Type B pancreatic cell (in vitro differentiated cells): ENCODE measurements around the gene CAPN12. TPM values are rescaled to one million over a fixed set of nuclear protein-coding genes. Genes with fewer than 3 reads are reported as not detected.
A peak's percentile ranks its signal among the peaks of the same experiment; 100 is the strongest.

Experiments
- DNase-seq: peaks from one replicate; pipeline ENCODE4 v3.0.0; 2021; ENCODE audit warnings: mixed read lengths; ENCODE audit not compliant: unreplicated experiment; ENCODE audit errors: extremely low spot score
- H3K27ac Mint-ChIP-seq: 2 replicates; pipeline ENCODE4 v1.8.0; 2021; ENCODE audit warnings: mild to moderate bottlenecking, mixed read lengths
- H3K27me3 Mint-ChIP-seq: 2 replicates; pipeline ENCODE4 v1.8.0; 2021; ENCODE audit warnings: mixed read lengths
- H3K36me3 Mint-ChIP-seq: 2 replicates; pipeline ENCODE4 v1.8.0; 2021; ENCODE audit warnings: mixed read lengths
- H3K4me1 Mint-ChIP-seq: one replicate; pipeline ENCODE4 v1.8.0; 2021; ENCODE audit warnings: mixed read lengths; ENCODE audit not compliant: unreplicated experiment
- H3K4me3 Mint-ChIP-seq: 2 replicates; pipeline ENCODE4 v1.8.0; 2021; ENCODE audit warnings: mild to moderate bottlenecking, mixed read lengths
- H3K9me3 Mint-ChIP-seq: 2 replicates; pipeline ENCODE4 v1.8.0; 2021; ENCODE audit warnings: mixed read lengths
- total RNA-seq: library from RNA; stranded (reverse); gene quantifications from 2 replicates; pipeline ENCODE4 v1.2.1, GENCODE V29; 2021; ENCODE audit warnings: low replicate concordance
- TF ChIP-seq, protein P1 (sequence below): fragments of 200-600 bp; sonication (generic); conservative IDR thresholded peaks from 2 replicates; pipeline ENCODE4 v1.5.0; 2021; ENCODE audit warnings: antibody characterized with exemption, mild to moderate bottlenecking

Gene CAPN12
- total RNA-seq, 1 donor from 2014 or later = 3.0 TPM

DNA sequence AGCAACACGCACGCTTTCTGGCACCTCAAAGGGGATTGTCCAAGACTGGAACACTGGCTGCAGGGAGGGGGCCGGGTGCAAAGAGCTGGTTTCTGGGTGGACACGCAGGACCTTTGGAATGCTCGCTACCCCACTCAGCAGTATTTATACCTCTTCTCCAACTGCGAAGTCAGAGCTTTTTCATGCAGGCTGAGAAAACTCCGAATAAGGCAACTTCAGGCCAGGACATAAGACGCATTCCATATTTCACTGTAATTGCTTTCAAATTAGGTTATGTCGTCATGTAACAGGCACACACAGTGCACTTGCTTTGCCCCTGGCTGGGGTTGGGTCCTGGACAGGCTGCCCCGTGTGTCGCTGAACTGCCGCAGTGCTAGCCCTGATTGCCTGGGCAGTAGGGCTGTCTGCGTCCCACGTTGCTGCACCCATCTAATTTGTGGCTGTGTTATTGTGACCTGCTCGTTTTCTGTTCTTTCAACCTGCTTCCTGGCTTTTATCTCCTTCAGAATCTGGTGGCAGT is 52.3 kb downstream of the CAPN12 start:
- peaks cover 11% of the 10 kb centered on the region for H3K9me3 Mint-ChIP-seq
- peaks cover 64% of the 10 kb centered on the region for H3K4me1 Mint-ChIP-seq
- no peak for DNase-seq
- H3K36me3 Mint-ChIP-seq = peaks cover 28% of the 10 kb centered on the region
- TF ChIP-seq, protein P1, sequence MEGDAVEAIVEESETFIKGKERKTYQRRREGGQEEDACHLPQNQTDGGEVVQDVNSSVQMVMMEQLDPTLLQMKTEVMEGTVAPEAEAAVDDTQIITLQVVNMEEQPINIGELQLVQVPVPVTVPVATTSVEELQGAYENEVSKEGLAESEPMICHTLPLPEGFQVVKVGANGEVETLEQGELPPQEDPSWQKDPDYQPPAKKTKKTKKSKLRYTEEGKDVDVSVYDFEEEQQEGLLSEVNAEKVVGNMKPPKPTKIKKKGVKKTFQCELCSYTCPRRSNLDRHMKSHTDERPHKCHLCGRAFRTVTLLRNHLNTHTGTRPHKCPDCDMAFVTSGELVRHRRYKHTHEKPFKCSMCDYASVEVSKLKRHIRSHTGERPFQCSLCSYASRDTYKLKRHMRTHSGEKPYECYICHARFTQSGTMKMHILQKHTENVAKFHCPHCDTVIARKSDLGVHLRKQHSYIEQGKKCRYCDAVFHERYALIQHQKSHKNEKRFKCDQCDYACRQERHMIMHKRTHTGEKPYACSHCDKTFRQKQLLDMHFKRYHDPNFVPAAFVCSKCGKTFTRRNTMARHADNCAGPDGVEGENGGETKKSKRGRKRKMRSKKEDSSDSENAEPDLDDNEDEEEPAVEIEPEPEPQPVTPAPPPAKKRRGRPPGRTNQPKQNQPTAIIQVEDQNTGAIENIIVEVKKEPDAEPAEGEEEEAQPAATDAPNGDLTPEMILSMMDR = no peak
- H3K4me3 Mint-ChIP-seq = peak overlapping the region; percentile 57
- H3K27me3 Mint-ChIP-seq = no peaks in the 10 kb centered on the region
- H3K27ac Mint-ChIP-seq = peak overlapping the region; percentile 100

DNA sequence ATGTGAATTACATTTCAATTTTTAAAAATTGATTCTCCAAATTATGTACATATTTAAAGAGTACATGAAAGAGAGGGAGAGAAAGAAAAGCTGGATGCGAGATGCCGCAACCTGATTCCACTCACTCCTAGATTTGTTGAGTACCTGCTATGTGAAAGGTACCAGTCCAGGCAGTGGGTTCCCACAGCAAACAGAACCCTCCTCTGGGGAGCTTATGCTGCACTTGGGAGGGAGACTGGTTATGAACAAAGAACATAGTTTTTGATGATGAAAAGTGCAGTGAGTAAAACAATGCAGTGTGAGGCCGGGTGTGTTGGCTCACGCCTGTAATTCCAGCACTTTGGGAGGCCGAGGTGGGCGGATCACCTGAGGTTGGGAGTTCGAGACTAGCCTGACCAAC is 53.4 kb downstream of the CAPN12 start:
- H3K4me3 Mint-ChIP-seq = peak overlapping the region; percentile 47
- H3K9me3 Mint-ChIP-seq = peaks cover 11% of the 10 kb centered on the region
- peaks cover 28% of the 10 kb centered on the region for H3K36me3 Mint-ChIP-seq
- H3K27me3 Mint-ChIP-seq = no peaks in the 10 kb centered on the region
- TF ChIP-seq, protein P1 = no peak
- peak overlapping the region; percentile 100 for H3K27ac Mint-ChIP-seq
- no peak for DNase-seq
- H3K4me1 Mint-ChIP-seq = peaks cover 69% of the 10 kb centered on the region

DNA sequence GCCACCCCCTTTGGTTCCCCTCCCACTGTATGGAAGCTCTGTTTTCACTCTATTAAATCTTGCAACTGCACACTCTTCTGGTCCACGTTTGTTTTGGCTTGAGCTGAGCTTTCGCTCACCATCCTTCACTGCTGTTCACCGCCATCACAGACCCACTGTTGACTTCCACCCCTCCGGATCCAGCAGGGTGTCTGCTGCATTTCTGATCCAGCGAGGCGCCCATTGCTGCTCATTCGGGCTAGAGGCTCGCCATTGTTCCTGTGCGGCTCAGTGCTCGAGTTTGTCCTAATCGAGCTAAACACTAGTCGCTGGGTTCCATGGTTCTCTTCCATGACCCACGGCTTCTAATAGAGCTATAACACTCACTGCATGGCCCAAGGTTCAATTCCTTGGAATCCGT is 54.1 kb downstream of the CAPN12 start:
- no peaks in the 10 kb centered on the region for H3K27me3 Mint-ChIP-seq
- peaks cover 28% of the 10 kb centered on the region for H3K36me3 Mint-ChIP-seq
- no peak for DNase-seq
- H3K4me1 Mint-ChIP-seq = peaks cover 67% of the 10 kb centered on the region
- H3K9me3 Mint-ChIP-seq = peaks cover 11% of the 10 kb centered on the region
- TF ChIP-seq, protein P1 = no peak
- peak overlapping the region; percentile 60 for H3K4me3 Mint-ChIP-seq
- H3K27ac Mint-ChIP-seq = peak overlapping the region; percentile 100

DNA sequence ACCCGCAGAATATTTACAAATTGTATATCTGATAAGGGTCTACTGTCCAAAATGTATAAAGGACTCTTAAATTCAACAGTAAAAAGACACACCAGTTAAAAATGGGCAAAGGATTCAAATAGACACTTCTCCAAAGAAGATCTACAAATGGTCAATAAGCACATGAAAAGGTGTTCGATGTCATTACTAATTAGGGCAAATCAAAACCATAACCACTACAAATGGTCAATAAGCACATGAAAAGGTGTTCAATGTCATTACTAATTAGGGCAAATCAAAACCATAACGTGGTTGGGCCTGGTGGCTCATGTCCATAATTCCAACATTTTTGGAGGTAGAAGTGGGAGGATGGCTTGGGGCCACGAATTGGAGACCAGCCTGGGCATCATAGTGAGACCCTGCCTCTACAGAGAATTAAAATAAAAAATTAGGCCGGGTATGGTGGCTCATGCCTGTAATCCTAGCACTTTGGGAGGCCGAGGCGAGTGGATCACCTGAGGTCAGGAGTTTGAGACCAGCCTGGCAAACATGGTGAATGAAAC is 56.4 kb downstream of the CAPN12 start:
- Mint-ChIP-seq H3K27ac (peak overlapping the region; percentile 100), H3K36me3 (peaks cover 38% of the 10 kb centered on the region)

DNA sequence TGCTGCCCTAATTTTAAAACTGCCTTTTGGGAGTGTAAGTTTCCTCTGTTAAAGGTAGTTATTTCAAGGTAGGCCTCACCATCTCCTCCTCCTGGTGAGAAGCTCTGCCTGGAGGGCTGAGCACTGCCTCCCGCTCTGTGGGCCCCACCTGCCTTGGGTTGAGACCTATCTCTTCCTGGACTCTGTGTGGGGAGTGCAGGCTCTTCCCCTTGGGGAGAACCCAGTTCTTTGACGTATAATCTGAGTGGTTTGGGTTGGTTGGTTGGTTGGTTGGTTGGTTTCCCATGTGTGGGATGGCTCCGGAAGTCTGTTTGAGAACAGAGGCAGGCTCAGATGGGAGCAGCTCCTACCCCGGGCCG is 57.8 kb downstream of the CAPN12 start:
- H3K4me1 Mint-ChIP-seq = peaks cover 64% of the 10 kb centered on the region

More for the DNA sequence above, 56.4 kb downstream of the CAPN12 start:
- Mint-ChIP-seq H3K4me1 (peaks cover 67% of the 10 kb centered on the region), H3K9me3 (peaks cover 12% of the 10 kb centered on the region), H3K27me3 (no peaks in the 10 kb centered on the region), H3K4me3 (peak overlapping the region; percentile 18)
- TF ChIP-seq, protein P1 = no peak
- DNase-seq = no peak

More for the DNA sequence above, 57.8 kb downstream of the CAPN12 start:
- Mint-ChIP-seq H3K27ac (peak overlapping the region; percentile 100), H3K9me3 (peaks cover 16% of the 10 kb centered on the region), H3K36me3 (peaks cover 39% of the 10 kb centered on the region), H3K27me3 (no peaks in the 10 kb centered on the region), H3K4me3 (peak overlapping the region; percentile 73)
- TF ChIP-seq, protein P1 = no peak
- DNase-seq = no peak
